ENCODE results near the gene FREM2.

- TF ChIP-seq, protein P1, sequence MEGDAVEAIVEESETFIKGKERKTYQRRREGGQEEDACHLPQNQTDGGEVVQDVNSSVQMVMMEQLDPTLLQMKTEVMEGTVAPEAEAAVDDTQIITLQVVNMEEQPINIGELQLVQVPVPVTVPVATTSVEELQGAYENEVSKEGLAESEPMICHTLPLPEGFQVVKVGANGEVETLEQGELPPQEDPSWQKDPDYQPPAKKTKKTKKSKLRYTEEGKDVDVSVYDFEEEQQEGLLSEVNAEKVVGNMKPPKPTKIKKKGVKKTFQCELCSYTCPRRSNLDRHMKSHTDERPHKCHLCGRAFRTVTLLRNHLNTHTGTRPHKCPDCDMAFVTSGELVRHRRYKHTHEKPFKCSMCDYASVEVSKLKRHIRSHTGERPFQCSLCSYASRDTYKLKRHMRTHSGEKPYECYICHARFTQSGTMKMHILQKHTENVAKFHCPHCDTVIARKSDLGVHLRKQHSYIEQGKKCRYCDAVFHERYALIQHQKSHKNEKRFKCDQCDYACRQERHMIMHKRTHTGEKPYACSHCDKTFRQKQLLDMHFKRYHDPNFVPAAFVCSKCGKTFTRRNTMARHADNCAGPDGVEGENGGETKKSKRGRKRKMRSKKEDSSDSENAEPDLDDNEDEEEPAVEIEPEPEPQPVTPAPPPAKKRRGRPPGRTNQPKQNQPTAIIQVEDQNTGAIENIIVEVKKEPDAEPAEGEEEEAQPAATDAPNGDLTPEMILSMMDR (IDR thresholded peaks at IDR 0.05): no peak
- TF ChIP-seq POLR2A (IDR thresholded peaks at IDR 0.05) (no peak), EP300 (IDR thresholded peaks at IDR 0.05) (no peak), POLR2AphosphoS5 (IDR thresholded peaks at IDR 0.05) (no peak)
Observed at GRCh38 chr13:38879786-38880185, 192.9 kb downstream of the FREM2 start.

Measured in upper lobe of left lung (tissue), 4 donors.